ENCODE measurements around the gene ABCC12.

The ABCC12 gene

GRCh38 chr16:48165961-48166578 is 10.3 kb upstream of the ABCC12 start:
- no peak for DNase-seq

DNA sequence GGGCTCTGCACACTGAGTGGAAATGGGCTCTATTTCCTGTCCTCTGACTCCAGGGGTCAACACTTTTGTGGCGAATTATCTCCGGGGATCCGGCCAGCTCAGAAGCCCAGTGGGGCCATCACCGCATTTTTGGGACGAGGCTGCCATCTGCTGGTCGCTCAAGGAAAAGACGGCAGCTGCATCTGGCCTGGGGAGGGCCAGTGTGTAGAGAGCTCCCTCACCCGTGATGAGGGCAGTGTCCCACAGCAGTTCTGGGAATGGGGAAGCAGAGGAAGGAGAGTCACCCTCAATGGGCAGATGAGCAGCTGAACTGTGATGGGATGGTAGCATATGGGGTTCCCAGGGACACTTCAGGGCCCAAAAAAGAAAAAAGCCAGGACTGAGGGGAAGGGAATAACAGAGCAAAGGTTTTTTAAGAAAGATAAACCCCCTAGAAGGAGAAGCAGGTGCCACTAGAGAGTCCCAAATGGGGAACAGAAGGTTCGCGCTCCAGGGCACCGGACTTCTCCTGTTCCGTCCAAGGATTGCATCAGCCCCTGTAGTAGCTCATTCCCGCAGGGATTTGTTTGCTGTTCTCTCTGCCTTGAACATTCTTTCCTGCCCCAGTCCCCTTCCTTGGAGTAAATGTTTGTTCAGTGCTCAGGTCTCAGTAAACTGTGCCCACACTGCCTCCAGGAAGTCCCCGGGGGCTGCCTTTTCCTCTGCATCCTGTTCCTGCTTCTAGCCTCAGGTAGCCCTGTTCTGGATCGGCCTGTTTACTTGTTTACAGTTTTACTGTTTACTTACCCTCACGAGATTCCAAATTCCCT is 9.3 kb upstream of the ABCC12 start:
- peak; percentile 88 to 89 (median 89) for DNase-seq

- DNase-seq: no peak
Measured at GRCh38 chr16:48162839-48163410, 7.1 kb upstream of the ABCC12 start.

GRCh38 chr16:48161906-48162305 is 6.1 kb upstream of the ABCC12 start:
- no peak for DNase-seq

GRCh38 chr16:48160575-48160974 is 4.8 kb upstream of the ABCC12 start:
- no peak for DNase-seq

GRCh38 chr16:48158296-48158695 is 2.5 kb upstream of the ABCC12 start:
- DNase-seq: peak in 2 of 4 experiments; percentile 16 to 26

DNA sequence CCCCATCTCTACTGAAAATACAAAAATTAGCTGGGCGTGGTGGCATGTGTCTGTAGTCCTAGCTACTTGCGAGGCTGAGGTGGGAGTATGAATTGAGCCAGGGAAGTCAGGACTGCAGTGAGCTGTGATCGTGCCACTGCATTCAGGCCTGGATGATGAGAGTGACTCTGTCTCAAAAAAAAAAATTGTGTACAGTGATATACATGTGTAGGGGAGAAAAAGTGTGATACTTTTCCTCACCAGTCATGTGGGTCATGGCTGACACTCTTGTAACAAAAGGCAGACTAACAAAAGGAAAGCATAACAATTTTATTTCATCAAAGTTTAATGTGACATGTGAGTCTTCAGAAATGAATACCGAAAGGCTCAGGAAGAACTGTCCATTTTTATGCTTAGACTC is 2.0 kb upstream of the ABCC12 start:
- no peak for DNase-seq

DNA sequence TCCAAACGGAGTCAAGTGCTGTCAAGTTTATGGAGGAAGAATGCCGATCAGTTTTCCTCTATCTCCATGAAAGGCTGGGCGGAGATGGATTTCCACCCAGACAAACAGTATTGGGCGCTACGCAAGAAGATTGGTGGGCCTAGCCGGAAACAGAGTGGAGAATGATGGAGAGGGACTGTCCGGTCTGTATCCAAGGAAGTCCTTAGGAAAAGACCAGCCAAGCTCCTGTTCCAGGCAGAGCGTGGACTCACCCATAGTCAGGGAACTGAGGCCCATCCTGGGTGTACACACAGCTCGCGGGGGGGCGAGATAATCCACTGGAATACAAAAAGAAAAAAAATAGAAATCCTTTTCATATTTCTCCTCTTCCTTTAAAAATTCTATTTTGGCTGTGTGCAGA is 1.5 kb upstream of the ABCC12 start:
- DNase-seq: no peak

DNA sequence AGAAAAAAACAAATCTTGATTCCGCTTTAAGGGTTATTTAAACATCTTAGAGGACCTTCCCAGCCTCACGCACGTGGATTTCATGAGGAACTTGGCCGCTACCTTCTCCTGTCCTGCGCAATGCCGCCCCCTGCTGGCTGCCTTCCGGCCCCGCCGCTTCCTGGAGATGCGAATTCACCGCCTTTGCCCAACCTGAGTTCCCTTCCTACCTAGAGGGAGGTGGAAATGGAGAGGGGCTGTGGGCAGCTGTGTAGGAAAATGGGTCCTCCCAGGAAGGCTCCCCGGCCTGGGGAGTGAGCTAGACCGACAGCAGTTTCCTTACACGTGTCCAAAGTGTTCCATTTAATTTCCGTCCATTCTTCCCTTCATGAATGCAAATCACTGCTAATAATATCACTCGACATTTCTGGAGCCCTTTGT is 1.0 kb upstream of the ABCC12 start:
- DNase-seq: peak; percentile 88 to 92 (median 92)

DNA sequence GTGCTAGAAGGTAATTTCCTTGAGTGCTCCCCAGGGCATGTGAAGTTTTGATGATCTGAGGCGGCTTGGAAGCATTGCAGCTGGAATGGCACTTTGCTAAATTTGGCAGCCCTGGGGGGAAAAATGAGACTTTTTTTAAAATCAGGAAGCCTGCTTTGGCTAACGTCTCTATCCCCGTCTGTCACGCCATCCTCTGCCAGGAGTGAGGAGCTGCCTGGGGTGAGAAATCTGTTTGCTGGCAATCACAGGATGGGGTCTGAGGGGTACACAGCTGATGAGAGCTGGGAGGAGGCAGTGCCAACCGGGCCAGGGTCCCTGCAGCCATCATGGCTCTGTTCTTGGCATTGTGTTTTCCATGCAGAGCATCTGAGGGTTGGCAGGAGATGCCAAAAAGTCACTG is 2.0 kb downstream of the ABCC12 start:
- DNase-seq: no peak

GRCh38 chr16:48152226-48152625 is 3.6 kb downstream of the ABCC12 start:
- DNase-seq: no peak

DNA sequence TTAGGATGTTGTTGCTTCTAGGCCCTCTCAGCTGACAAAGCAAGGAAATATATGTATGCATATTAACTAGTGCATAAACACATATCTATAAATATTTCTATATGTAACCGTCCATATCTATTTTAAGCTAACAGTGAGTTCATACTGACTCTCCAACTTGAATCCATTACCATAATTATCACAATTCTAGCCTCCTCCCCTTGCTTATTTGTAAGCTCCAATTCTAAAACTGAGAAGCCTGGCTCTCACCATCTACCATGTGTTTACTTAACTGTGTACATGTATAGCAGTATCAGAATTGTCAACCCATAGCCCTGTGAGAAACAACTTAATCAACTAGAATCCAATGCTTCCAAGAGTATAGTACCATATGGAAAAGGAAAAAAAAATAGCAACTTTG is 5.1 kb downstream of the ABCC12 start:
- no peak for DNase-seq

DNA sequence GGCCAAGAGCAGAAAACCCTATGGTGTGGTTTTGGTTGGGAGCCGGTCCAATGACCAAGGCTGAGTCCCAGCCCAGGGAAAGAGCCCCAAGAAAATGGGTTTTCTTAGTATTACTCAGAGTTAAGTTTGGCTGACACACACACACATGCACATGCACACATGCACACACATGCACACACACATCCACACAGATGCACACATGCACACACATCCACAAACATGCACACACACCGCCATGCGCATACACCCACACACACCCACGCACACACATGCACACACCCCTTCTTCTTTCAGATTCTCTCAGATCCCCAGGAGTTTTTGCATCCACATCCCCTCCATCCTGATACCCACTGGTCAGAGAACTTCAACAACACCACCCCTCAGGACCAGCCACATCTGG is 9.1 kb downstream of the ABCC12 start:
- DNase-seq: no peak

DNA sequence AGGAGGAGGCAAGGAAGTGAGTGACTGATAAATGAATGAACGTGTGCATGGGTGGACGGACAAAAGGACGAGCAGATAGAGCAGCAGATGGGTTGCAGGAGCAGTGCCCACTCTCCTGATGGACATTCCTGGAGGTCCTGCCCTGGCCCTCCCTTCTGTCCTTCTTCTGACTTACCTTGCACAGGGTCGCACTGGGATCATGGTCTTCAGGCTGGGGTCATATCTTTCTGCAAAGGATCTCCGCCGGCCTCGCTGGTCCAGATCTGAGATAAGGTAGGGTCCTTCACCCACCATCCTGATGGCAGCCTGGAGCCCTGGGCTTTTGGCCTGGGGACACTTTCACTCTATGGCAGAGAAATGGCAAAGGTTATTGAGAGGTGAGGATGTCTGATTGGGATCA is 9.7 kb downstream of the ABCC12 start:
- no peak for DNase-seq

GRCh38 chr16:48143812-48144368 is 11.9 kb downstream of the ABCC12 start:
- DNase-seq: no peak

DNA sequence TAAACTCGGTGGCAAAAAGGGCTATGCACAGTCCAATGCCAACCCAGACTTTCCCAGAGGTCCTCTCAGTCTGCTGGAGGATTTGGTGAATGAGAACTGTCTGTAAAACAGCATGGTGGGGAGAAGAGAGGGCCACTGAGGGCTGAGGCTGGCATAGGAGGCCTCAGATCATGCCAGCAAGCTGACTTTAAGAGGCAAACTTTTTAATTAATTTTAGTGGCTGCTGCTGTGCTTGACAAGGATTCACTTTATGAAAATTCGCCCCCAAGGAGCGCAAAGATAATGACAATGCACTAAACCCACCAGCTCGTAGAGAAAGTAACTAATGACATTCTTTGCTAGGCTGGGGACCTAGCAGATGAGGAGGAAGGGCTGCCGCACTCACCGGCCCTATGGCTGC is 15.0 kb downstream of the ABCC12 start:
- no peak for DNase-seq

DNA sequence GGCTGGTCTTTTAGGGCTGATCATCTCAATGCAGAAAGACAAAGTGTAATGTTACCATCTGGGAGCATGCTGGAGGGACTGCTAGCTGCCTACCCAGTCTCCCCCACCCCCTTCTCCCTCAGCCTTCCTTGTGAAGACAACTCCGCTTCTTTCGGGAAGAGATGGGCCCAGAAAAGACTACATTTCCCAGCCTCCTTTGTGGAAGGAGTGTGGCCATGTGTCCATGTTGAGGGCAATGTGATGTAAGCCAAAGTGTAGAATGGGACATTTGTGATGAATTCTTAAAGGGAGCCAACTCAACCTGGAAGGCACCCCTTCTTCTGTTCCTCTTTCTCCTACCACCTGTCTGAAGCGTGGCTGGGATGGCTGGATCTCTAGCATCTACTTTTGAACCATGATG is 16.3 kb downstream of the ABCC12 start:
- DNase-seq: no peak

DNA sequence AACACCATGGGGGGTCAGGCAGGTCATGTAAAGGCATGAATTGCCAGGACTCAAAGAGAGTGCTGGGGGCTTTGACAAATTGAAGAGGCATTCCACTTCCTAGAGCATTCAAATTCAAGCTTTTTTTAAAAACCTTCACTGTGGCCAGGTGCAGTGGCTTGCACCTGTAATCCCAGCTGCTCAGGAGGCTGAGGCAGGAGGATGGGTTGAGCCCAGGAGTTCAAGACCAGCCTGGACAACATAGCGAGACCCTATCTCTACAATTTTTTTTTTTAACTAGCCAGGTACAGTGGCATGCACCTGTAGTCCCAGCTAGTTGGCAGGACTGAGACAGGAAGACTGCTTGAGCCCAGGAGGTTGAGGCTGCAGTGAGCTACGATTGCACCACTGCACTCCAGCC is 17.2 kb downstream of the ABCC12 start:
- no peak for DNase-seq

DNA sequence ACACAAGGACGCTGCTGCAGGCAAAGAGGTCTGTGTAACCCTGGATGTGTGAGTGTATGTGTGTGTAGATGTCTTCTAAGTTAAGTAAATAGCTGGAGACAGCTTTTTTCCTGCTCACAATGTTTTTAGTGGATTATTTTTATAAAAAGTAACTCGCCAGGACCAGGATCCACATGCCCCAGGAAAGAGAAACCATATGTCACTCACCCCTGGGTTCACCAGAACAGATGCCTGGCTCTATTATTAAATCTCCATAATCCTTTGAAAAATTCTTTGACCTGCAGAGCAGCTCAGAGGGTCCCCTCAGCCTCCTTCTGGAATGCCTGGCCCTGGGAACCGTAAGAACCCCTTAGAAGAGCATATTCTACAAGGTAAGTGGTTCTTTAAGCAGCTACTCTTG is 18.0 kb downstream of the ABCC12 start:
- no peak for DNase-seq

- peak in 1 of 4 experiments; percentile 6 for DNase-seq
Measured at GRCh38 chr16:48136547-48137360, 19.0 kb downstream of the ABCC12 start.

DNA sequence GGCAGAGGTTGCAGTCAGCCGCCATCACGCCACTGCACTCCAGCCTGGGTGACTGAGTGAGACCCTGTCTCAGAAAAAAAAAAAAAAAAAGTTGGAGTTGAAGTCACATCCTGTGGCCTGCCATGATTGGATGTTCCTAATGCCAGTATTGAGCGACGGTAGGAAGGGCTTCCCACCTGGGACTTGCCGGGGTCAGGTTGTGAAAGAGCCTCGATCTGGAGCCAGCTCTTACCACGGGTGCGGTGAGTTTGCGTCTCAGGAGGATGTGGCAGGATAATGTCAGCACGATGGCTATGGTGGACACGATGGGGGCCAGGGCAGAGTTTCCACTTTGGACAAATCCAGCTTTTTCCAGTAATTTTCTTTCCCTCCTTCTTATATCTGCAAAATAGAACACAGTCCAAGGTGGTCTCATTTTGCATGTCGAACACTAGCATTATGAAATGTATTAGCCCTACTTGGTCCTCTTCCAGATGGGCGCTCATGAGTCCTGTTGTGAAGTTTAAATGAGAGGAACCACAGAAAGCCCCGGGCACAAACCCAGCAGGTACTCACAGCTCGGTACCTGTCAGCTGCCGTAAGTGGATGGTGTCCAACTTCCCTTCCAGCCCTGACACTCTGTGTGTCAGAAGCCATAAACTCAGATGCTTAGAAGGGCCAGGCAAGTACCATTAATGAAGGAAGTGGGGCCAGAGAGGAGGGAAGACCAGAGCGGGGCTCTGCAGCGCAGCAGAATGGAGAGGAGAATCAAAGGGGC is 22.2 kb downstream of the ABCC12 start:
- DNase-seq: no peak

GRCh38 chr16:48132696-48133095 is 23.1 kb downstream of the ABCC12 start:
- DNase-seq: no peak

Data from suppressor macrophage (primary cell).